GM19395 (cell line): ENCODE results near the gene B3GLCT.
"Not testable (repeated sequence)": the region's sequence is repeated elsewhere in the genome, so short reads cannot be mapped to it uniquely, and the experiment has no call there.

Experiments
- ATAC-seq: cut with Tn5 transposase; IDR thresholded peaks from one replicate; pipeline ENCODE4 v1.9.1; 2021; ENCODE audit warnings: mild to moderate bottlenecking, moderate library complexity; ENCODE audit not compliant: unreplicated experiment

B3GLCT gene

DNA sequence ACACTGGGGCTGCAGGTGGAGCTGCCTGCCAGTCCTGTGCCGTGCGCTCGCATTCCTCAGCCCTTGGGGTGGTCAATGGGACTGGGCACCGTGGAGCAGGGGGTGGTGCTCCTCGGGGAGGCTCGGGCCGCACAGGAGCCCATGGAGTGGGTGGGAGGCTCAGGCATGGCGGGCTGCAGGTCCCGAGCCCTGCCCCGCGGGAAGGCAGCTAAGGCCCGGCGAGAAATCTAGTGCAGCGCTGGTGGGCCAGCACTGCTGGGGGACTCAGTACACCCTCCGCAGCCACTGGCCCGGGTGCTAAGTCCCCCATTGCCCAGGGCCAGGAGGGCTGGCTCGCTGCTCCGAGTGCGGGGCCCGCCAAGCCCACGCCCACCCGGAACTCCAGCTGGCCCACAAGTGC lies 139.8 kb downstream of the B3GLCT start:
- not testable (repeated sequence) for ATAC-seq

DNA sequence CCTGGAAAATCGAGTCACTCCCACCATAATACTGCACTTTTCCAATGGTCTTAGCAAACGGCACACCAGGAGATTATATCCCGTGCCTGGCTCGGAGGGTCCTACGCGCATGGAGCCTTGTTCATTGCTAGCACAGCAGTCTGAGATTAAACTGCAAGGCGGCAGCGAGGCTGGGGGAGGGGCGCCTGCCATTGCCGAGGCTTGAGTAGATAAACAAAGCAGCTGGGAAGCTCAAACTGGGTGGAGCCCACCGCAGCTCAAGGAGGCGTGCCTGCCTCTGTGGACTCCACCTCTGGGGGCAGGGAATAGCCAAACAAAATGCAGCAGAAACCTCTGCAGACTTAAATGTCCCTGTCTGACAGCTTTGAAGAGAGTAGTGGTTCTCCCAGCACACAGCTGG lies 141.1 kb downstream of the B3GLCT start:
- ATAC-seq, result not testable (repeated sequence)

DNA sequence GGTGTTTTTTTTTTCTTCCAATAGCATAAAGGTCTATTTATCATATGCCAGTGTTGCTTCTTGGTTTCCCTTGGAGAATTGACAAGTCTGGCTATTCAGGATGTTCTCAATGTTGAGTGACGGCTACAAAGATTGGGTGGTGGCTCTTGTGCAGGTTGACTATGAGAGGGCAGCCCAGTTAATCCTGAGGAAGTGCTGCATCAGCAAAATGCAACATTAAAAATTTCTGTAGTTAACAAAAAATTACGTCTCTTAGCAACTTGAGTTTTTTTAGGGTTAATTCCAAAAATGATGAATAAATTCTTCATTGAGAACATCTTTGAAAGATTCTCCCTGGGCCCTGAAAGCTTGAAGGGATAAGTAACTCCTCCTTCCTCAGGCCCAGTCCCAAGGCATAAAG lies 147.1 kb downstream of the B3GLCT start:
- no peak for ATAC-seq

DNA sequence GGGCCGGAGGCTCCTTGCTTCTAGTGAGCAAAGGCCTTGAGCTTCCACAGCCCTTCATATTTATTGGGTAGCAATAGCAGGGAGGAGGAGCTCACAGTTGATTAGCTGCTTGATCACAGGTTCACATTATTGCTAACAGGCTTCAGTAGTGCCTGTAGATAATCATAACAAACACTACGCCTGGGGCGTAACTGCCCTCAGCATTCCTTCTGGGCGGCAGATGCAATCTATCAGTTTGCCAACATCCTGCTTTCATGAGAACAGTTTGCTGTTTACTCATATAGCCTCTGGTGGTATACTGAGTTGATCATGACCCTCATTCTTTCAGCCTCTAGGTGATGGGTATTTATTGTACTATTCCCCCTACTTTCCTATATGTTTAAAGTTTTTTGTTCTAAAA lies 149.4 kb downstream of the B3GLCT start:
- ATAC-seq, result no peak

DNA sequence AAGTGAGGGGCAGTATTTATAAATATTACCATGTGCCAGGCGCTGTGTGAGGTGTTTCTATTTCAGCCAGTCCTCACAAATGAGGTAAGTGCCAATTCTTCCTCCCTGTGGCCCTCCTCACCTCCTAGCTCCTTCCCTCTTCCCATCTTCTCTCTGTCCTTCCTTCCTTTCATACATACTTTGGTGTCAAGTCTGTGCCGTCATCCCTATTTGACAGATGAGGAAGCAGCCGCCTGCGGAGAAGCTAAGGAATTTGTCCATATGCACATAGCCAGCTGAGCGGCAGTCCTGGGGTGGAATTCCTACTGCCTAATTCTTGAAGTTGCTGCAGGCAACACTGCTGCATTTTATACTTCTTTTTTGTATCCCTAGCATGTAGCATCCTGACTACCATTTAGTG lies 150.8 kb downstream of the B3GLCT start:
- no peak for ATAC-seq

DNA sequence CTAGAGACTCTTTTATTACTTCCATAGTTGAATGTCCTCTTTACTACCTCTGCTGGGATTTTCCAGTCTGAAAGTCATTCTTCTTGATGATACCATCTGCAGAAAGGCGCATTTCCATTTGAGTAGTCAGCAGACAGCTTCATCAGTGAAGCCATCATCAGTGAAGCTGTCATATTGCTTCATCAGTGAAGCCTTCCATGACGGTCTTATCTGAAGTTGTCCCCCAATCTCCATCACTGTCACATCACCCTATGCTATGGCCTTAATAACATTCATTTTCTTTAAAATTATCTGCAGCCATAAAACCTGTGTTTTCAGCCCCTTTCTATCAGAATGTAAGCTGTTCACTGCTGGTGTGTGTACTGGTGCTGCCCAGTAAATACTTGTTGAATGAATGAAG lies 151.6 kb downstream of the B3GLCT start:
- no peak for ATAC-seq

DNA sequence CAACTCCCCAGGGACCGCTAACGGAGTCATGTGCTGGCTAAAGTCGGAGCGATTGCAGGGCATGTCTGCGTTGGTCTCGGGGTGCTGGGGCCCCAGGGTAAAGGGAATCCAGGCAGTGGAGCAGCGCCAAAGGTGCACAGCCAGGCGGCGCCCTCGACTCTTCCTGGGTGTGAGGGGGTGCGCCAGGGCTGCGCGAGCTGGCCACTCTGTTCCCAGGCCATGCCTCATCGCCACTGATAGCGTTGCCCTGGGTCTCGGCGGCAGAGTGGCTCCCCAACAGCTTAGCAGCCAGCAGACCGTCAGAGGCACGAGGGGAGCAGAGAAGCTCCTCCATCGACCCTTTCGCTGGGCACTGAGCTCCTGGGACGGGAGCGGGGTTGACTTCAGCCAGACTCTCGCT lies 152.7 kb downstream of the B3GLCT start:
- no peak for ATAC-seq

DNA sequence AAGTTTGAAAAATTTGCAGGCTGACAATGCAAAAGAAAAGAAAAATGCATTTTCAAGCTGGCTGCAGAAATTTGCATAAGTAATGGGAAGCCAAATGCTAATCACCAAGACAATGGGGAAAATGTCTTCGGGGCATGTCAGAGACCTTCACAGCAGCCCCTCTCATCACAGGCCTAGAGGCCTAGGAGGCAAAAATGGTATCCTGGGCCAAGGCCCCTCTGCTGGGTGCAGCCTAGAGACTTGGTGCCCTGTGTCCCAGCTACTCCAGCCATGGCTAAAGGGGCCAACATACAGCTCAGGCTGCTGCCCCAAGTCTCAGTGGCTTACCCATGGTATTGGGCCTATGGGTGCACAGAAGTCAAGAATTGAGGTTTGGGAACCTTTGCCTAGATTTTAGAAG lies 155.2 kb downstream of the B3GLCT start:
- ATAC-seq, result no peak

DNA sequence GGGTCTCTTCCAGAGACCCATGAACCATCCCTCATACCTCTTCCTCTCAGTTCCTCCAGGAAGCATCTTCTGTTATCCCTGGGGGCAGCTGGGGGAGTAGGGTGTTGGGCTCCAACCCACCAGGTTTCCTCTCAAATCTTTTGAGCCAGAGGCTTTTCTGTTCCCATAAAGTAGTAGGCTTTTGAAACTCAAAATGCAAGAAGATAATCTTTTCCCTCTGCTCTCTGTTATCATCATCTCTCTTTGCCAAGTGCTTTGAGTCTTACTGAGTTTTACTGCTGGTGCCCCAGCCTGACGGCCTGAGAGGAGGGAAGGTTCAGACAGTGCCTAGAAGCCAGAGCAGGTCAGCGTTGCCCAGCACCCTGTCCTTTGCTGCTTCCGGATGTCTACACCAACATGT lies 157.2 kb downstream of the B3GLCT start:
- ATAC-seq, result no peak

DNA sequence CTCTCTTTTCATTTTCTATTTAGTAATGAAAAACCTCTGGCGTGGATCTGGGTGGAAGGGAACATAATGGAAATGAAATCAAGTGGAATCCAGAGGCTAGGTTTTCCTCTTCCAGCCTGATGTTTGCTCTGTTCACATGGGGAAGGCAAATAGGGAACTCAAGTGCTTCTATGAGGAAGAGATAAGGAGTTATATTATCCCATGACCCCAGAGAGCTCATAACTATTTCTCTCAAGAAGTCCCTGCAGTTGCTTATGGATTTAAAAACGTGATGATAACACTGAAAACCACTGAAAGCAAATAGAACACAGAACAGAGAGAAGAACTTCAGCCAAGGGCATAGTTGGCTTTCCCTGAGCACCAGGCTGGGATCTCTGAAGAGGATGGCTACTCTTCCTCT lies 157.8 kb downstream of the B3GLCT start:
- ATAC-seq, result no peak

DNA sequence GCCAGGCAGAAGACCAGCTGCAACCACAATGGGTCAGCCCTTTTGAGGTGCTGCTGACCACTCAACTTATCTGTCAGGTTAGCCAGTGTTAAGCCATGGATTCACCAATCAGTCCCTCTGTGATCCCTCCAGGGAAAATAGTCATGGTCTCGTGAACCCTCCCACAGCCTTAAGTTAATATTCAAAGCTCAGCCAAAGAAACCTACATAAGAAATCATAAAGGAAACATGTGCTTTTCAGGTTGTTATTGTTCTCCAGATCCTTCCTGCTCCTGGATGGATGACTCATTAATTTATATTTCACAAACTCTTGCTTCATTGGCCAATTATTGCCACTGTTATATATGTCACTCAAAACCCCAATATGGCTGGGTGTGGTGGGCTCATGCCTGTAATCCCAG lies 161.9 kb downstream of the B3GLCT start:
- ATAC-seq, result no peak

DNA sequence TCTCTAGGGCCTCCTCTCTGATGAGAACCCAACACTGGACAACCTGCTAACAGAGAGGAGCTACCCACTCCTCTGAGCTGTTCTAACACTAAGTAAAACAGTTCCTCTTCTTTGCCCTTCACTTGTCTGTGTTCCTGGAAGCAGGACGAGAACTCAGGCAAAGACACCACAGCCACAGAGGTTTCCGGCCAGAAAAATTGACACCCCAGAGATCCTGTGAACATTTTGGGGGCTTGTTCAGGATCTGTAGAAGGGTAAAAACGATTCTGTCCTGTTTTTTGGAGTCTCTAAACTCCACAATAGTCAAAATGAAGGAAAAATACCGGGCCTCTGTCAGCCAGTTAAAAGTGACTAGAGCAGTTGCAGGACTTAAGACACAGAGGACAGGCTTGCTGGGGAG lies 165.9 kb downstream of the B3GLCT start:
- ATAC-seq, result no peak

DNA sequence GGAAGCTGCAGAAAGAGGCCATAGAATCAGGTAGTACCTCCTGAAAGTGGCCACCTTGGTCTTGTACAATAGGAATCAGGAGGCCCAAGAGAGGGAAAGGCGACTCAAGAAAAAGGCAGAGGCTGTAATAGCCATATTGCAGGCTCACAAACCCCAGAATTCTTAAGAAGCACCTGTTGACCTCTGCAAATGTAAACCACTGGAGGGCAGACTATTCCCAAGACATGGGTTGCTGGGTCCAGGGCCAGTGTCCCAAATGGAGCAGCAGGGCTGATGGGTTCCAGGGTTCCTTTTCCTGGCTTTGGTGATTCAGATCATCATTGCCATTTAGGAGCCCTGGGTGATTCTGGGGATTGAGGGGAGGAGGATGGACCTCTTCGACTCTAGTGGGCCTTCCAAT lies 167.6 kb downstream of the B3GLCT start:
- no peak for ATAC-seq

DNA sequence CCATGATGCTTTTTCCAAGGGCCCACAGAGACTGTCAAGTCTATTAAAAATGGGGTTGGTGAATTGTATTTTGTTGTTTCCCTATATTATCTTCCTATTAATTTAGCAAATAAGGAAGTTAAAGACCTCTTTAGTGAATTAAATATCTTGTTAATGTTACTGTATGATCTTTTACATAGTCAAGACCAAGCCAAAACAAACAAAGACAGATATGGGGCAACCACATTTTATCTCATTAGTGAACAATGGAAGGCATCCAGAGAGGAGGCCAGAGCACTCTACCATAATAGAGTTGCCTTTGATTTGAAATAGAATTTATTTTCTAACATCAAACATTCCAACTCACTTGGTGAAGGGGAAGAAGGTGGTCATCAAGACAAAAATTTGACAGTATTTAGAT lies 169.4 kb downstream of the B3GLCT start:
- no peak for ATAC-seq

DNA sequence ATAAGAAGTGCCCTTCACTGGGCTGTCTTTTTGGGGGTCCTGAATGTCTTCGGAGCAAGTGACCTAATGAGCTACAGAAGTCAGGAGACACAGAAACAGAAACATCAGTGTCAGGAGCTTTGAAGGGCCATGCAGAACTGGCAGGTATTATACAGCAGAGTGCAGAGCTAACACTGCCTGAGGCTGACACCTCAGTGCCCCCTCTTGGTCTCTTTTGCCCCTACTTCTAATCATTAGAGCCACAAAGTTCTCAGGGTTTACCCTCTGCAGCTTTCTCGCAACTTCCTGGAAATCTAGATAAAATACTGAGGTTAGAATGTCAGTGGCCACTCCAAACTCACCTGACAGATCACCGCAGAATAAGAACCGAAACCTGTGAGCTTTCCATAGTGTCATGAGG lies 172.7 kb downstream of the B3GLCT start:
- ATAC-seq, result no peak

DNA sequence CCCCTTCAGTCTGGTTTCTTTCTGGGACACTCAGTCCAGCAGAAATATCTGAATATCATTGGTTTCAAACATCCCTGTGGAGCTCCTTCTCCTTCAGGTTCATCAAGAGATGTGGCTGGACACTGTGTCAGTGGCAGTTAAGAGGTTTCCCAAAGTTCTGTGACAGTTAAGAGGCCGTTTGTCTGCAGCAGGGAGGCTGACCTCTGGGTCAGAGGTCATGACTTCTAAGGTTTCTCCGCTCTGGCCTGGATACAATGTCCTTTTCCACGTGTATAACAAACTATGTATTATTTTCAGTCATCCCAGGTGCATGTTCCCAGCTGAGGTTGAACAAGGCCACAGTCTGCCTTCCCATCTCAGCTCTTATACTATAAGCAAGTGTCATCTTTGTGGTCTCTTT lies 174.9 kb downstream of the B3GLCT start:
- ATAC-seq, result no peak

DNA sequence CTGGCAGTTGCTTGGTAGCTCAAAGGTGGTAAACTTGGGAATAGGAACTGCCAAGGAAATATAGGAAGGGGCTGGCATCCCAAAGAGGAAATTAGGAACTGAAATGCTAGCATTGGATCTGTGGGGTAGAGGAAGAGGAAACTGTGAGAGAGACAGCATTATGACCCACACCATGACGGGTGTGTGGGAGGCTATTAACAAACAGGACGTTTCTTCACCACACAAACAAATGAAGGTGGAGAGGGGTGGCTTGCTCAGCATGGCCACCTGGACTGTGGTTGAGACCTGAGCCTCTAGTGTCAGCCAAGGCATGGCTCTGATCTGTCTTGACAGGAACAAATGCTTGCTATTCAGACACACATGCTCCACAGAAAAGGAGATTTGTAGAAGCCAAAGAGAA lies 178.2 kb downstream of the B3GLCT start:
- no peak for ATAC-seq

DNA sequence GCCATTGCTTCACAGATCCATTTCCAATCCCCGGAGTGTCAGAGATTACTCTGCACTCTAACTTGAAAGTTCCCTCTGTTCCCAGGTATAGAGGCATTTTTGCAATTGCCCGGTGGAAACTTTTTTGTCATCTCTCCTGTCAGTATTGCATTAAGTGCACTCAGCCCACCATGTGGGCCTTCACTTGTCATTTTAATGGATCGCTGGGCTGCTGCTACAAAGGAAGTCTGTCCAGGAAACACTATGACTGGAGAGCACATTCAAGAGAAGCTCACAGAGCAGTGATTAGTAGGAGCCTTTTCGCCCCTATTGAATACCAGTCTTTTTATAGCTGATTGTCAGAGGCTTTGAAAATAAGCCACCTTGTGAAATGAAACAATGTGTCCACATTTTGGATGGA lies 180.9 kb downstream of the B3GLCT start:
- no peak for ATAC-seq
